Sigmoid colon (tissue), 4 donors: Measurements from ENCODE around the gene PTPRT.

Experiments used
- CTCF ChIP-seq, 4 experiments: fragments of 450-650 bp in 3 of 4; fragments of 200-600 bp in 1 of 4; IDR thresholded peaks; one replicate each; pipeline ENCODE4 v1.5.1; 2016 to 2019; ENCODE audit warnings: antibody characterized with exemption in 4 of 4, mild to moderate bottlenecking in 3 of 4, moderate library complexity in 2 of 4
- EP300 ChIP-seq, 4 donors: sonication (generic); formaldehyde crosslinking; IDR thresholded peaks; one replicate each; pipeline ENCODE4 v1.6.1; 2017; ENCODE audit warnings: antibody characterized with exemption in 4 of 4
- POLR2AphosphoS5 ChIP-seq, 4 donors: sonication (generic); formaldehyde crosslinking; IDR thresholded peaks; one replicate each; pipeline ENCODE4 v1.6.1; 2017; ENCODE audit warnings: antibody characterized with exemption in 4 of 4

GRCh38 chr20:42193119-42193518 is 996.6 kb downstream of the PTPRT start:
- TF ChIP-seq CTCF (IDR thresholded peaks at IDR 0.05) (no peak), POLR2AphosphoS5 (IDR thresholded peaks at IDR 0.05) (no peak), EP300 (IDR thresholded peaks at IDR 0.05) (no peak)
